ENCODE measurements around the gene ALK. TPM values are rescaled to one million over a fixed set of nuclear protein-coding genes. Genes with fewer than 3 reads are reported as not detected.

ALK gene
- polyA plus RNA-seq, 10 donors, result 0.04 to 0.36 (median 0.13) TPM; not detected in 1

DNA sequence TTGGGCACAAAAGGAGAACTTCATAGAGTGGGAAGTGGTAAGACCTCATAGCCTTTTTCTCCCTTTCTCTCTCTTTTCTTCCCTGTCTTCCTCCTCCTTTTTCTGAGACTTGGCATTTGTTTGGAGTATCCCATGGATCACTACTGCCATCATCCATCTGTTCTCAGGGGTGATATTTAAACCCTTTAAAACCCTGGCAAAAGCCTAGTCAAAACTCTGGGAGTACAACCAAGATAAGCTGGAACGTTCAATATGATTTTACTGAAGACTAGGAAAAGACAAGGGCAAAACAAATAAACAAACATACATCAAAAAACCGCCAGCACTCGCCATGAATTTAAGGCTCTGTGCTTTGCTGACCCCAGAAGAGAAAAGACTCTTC lies 552.7 kb downstream of the ALK start:
- no peak for DNase-seq

DNA sequence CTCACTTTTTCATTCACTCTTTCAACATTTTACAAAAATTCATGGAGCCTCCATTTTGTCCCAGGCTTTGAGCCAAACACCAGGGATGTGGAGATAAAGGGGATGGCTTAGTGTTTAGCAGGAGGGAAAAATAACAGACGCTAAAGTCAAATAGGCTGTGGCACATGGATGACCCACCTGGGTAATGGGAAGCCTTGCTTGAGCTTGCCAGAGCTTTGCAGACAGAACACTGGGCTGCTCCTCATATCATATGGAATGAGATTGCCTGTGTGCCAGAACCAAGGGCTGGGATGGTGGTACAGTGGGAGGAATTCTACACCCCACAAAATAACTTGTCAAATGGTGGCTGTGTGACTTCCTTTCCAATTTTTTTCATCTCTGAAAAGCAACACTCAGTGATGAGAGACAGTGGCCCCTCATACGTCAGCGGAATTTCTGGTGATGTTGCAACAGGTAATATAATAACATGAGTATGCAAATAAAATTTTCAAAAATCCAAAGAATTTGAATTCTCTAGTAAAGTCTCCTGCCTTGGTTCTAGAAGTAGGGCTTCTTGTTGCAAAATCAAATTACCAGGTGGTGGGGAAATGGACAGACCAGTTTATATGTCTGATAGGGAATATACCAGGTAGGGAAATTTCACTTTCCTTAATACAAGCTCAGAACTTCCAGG lies 553.3 kb downstream of the ALK start:
- no peak for DNase-seq

DNA sequence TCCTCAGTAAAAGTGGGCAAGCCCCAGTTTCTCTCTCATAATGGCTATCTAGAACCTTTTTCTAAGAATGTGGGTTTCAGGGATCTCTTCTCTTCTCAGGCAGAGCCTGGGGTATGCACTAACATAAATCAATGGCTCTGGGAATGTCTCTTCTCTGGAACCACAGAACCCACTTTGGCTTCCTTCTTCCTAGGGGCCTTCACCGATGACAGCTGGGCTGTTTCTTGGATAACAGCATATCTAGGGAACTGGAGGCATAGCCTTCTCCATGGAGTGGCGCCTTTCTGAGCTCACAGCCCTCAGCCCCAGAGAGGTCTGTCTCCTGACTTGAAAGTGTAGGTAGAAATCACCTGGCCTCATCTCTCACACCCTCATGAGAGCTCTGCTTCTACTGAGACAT lies 558.3 kb downstream of the ALK start:
- DNase-seq, result no peak

DNA sequence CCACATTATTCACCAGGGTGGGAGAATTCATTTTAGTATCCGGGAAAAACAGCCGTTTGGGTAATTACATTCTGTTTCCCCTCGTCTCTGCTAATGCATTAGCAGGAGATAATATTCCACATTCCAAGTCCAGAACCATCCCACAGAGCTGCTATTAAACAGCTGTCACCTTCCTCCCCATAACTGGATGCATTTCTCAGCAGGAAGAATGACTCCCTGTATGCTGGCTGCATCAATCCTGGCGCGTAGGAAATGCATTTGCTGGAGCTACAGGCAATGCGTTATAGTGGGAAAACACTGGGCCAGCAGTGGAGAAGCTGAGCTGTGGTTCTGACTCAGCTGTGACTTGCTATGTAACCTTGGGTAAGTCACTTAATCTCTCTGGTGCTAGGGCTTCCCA lies 560.2 kb downstream of the ALK start:
- peak in 1 of 3 donors; percentile 34 for DNase-seq

DNA sequence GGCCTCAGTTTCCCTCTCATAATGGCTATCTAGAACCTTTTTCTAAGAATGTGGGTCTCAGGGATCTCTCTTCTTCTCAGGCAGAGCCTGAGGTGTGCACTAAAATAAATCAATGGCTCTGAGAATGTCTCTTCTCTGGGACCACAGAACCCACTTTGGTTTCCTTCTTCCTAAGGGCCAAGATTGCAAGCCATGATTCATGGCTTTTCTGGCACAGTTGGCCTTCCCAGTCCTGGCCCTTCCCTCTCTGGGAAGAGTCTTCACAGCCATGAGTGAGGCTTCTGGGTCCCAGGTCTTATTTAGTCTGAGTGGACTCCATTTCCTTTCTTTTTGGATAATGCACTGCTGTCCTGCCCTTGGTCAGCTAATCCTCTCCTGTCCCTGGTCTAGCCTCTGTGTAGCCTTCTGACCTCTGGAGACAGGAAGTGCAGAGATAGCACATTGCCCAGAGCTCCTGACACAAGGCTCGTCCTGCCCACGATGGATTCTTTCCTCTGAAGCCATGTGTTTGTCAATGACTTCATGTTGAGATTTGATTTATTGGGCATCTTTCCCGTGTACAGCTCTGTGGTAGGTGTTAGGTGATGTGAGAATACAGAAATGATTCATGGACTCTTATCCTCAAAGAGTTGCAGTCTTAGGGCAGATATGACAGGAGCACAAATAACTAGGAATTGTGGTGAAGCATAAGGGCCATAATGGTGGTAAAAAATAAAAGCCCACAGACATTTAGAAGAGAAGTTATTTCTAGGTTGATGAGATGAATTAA lies 561.2 kb downstream of the ALK start:
- no peak for DNase-seq

DNA sequence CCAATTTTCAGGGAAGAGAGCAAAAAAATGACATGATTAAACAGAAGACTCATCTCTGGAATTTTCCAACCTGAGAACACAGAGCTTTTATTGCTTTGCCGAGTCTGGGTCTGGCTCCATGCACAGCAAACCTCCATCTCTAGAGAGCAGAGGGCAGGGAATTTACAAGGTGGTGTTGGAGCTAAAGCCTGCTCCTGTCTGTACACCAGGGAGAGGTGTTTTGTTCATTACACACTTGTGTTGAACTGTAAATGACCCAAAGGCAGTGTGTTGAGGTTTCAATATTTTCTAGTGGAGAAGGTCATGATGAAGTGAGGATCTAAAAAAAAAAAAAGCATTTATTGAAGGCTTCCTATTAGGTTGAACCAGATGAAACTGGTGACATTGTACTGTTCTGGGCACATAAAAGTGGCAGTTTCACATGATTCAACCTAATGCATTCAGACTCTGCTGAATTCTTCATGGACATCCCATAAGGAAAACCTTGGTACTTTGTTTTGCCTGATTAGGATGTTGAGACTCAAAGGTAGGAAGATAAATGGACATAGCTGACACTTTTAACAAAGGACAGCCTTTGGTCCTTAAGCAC lies 567.9 kb downstream of the ALK start:
- no peak for DNase-seq

DNA sequence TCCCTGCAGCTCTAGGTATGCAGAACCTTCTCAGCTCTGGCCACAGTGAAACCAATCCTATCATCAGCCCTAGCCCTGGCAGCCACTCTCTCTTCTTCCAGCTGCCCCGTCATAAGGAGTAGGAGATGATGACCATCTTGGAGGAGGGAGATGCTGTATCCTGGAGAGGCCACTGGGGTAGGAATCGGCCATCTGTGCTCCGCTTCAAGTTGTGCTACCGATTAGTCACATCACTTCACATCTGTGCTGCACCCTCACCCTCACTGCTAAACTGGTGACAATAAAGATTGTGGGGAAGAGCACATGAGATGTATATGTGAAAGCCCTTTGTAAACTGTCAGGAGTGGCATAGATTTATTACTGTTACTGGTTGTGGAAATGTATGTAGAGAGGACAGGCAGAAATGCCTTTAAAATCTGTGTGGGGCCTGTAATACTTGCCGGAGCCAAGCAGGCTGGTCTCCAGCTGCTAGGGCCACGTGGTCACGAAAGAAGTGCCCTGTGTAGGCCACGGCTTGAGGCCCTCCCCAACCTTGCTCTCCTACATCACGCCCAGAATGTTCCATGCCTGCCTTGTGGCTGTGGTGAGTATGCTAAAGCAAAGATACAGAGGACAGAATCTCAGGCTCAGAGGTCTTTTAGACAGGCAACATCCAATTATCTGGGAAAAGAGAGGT lies 569.3 kb downstream of the ALK start:
- peak in 1 of 3 donors; percentile 14 for DNase-seq

DNA sequence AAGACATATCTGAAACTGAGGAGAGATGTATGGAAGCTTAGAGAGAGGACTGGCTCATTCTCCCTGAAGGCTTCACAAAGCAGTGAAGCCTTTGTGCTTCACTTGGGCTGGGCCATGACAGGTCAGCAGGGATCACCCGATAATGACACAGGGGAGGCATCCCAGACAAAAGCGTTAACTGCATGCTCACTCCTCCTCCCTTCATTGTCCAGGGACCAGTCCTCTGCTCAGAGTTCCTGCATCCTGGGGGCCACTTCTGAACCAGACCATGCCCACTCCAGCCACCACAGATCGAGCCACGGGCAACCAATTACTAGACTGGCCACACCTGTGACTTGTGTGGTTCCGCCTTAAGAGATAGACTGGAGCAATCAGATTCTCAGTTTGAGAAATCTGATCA lies 570.1 kb downstream of the ALK start:
- no peak for DNase-seq

DNA sequence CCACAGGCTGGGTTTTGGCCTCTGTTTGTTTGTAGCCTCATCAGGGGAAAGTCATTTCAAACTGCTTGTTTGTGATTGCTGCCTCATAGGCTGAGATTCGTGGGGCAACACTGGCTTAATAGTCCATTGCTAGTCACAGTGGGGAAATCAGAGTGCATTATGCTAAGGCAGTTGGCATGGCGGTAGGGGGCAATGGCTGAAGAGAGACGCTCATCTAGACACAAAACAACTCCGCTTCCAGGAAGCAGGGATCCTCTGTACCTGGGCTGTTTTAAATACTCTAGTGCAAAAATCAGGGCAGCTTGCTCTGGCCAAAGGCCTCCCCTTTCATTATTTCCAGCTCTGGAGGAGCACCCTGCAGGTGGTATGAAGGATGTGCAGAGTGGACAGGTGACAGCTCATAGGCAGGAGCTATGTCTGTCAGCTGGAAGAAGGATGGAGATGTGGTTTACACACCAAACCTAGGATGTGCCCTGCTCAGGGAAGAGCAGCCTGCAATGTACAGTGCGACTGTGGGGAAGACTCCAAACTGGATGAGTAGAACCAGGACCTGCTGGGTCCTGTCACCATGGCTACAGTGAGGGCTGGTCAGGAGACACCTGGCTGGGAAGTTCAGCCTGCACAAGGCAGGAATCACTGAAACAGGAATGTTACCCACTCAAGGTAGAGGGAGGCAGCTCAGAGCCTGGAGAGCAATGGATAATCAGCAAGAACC lies 571.9 kb downstream of the ALK start:
- DNase-seq, result no peak

DNA sequence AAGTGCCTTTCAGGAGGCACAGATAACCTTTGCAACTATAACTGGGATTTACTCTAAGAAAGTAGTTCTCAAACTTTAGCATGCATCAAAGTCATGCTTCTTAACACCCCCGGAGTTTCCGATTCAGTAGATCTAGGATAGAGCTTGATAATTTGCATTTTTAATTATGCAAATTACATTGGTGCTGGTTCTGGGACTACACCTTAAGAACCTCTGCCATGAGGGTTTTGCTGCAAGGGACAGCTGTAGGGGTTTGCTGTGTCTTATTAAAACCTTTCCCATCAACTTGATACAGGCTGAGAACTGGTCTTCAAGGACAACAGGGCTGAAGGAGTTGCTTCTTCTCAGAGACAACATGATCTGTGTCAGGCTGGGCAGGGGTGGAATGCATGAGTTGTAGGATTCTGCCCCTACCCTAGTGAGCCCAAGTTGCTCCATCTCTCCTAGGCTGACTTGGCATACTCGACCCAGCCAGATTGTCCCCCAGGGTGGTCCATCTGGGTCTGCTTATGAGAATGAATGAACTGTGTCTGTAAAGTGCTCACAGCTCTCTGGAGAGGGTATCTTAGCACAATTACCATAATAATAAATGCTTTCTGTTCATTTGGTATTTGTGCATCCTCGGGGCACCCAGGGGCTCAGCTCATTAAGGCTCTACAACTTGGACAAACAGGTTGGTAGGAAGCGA lies 573.5 kb downstream of the ALK start:
- DNase-seq, result no peak

DNA sequence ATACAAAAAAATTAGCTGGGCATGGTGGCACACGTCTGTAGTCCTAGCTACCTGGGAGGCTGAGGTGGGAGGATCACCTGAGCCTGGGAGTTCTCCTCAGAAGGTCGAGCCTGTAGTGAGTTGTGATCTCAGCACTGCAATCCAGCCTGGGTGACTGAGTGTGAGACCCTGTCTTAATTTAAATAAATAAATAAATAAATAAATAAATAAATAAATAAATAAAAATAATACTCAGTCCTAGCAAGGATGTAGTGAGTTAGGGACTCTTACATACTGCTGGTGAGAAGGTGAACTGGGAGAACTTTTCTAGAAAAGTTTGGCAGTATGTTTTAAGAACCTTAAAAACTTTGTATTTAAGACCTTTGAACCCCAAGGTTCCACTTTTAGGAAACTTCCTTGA lies 576.1 kb downstream of the ALK start:
- no peak for DNase-seq

DNA sequence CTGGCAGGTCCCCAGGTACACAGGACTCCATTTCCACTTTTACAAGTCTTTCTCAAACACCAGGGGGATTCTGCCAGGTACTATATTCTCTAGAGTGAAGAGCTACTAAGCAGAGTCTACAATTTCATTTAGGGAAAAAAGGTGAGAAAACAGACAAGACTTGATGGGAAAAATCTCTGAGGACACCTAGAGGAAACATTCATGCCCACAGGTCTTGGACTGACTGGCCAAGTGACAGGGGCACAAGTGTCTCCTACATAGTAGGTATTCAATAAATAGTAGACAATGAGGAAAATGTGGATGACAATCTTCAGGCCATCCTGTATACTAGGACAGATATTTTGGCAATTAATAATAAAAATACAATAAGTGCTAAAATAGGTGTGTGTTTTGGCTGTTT lies 577.6 kb downstream of the ALK start:
- DNase-seq, result no peak

DNA sequence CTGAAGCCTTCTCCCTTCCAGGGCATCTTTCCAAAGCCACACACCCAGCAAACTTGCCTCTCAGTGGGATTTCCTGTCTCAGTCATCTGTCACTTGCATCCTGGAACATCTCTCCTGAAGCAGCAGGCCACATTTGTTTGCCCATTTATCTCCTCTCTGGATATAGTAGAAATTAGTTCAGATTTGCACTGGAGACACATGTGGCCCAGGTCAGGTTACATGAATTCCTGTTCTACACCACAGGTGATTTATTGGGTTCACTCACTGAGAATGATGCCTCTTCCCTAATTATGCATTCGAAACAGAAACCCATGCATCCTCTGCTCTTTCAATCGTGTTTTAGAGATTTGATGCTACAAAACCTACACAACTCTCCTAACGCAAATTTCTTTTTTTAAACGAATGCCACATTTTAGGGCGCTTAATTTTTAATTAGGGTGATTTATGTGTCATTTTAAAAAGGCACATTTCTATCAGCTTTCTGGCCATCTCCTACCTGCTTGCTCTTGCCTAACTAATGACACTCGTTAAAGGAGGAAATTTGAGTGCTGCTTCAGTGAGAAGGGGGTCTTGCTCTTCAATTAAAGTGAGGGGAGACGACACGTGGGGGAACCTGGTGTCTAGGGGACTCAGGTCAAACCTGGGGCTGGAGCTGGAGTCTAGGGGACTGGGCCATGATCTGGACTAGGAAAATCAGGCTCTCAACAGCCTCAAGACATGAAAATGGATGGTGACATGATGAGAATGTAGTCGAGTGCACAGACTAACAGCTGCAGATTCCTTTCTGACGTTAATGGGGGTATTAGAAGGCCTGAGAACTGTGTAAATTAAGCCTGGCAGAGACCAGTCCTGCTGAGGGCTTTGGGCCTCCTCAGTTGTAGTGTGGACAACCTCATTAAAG lies 584.8 kb downstream of the ALK start:
- DNase-seq, result peak; percentile 17 to 46 (median 45)

DNA sequence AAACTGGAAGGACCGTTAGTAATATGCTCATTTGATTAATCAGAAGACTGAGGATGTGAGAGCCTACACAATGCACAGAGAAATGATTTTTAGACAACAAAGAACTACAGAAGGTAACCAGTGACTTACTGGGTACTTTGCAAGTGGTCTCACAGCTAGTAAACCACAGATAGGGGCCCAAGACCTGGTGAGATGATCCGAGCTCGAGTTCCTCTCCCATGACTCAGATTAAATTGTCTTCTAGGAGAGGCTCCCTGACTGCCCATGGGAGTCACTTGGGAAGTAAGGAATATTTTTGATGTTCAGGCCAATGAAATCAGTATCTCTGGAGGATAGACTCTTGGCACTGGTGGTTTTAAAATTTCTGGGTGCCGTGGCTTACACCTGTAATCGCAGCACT lies 586.0 kb downstream of the ALK start:
- no peak for DNase-seq

DNA sequence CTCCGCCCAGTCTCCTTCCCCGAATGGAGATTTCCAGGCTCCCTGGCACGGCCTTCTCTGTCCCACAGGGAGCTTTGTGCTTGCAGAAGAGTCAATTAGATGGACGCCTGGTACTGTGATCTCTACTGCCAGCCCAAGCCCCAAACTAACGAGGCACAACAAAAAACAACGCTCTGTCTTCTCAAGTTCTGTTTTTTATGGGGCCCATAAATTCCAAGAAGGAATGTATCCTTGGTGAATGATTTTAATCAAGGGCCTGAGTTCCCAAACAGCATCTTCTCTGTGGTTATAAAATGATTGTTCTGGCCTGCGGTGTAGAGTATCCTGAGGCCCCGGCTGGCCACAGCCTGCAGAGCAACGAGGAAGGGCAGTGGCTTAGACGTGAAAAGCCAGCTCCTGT lies 586.7 kb downstream of the ALK start:
- DNase-seq, result no peak

DNA sequence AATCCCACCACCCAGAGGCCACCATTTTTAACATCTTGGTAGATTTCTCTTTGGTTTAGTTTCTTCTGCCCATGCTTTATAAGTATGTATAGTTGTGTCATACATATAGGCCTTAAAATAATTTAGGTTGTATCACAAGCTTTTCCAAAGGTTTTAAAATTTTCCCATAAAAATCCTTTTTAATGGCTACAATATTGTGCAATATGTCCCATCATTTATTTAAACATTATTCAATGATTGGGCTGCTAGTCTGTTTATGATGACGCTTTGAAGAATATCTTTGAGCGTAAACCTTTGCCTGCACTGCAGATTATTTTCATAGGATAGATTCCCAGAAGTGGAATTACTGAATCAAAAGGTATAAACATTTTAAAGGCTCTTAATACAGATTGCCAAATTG lies 588.8 kb downstream of the ALK start:
- DNase-seq, result no peak

DNA sequence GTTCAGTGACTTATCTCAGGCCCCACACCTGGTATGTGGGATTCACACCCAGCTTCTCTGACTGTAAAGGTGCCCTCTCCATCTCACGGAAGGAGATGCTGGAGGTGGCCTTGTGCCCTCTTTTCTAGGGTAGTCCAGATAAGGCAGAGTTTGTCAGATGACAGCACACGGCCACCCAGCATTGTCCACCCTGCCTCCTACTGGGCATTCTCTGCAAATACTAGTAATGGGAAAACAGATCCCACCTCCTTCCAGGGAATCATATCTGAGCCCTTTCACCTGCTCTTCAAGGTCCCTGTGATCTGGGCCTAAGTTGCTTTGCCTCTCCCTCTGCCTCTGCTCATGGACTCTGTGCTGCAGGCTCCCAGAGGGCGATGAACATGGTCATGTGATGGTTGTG lies 591.5 kb downstream of the ALK start:
- DNase-seq, result no peak

DNA sequence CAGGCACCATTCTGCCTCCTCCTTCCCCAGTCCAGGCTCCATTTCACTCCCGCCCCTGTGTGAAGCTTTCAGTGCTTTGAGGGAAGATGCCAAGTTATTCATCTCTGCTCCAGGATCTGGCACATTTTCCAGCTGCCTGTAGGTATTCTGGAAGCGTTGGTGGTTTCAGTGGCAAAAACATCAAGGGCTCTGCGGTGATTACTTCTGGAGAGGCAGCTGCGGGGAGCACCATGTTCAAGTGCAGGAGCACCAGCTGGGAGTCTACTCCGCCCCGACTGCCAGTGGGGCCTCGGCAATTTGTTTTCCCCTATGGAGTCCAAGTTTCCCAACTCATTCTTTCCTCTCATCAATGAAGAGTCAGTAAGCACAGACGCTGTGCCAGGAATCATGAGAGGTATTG lies 594.5 kb downstream of the ALK start:
- DNase-seq, result no peak

DNA sequence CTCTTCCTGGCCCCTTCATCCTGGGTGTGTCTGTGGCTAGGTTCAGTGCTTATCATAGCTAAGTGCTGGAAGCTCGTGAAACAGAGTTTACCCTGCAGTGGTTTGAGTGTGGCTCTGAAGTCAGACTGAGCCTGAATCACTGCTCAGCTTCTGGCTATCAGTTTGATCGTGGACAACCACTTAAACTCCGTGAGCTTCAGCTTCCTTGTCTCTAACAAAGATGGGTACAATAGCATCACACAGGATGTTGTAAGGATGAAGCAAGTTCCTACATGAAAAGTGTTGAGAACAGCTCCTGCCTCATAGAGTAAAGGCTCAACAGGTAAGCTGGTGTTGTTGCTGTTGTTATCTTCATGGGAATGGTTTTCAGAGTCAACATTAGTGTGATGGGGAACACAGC lies 595.8 kb downstream of the ALK start:
- no peak for DNase-seq

DNA sequence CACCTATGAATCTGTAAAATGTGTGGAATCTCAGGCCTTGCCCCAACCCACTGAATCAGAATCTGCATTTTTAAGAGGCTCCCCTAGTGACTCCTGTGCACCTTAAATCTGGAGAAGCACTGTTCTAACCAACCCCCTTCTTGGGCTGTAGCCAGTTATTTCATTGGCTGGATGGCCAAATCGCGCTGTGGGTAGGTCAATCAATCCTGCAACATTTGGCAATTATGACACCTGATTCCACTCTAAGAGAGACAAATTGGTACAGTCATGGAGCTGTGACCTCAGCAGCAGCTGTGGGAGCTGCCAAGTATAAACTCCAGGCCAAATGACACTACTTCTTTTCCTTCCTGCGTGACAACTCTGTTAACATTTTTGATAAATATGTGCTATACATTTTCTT lies 597.4 kb downstream of the ALK start:
- peak in 1 of 3 donors; percentile 59 for DNase-seq

Measured in muscle of back (tissue), 11 donors.